ENCODE data around the gene PLA2G6.

DNA sequence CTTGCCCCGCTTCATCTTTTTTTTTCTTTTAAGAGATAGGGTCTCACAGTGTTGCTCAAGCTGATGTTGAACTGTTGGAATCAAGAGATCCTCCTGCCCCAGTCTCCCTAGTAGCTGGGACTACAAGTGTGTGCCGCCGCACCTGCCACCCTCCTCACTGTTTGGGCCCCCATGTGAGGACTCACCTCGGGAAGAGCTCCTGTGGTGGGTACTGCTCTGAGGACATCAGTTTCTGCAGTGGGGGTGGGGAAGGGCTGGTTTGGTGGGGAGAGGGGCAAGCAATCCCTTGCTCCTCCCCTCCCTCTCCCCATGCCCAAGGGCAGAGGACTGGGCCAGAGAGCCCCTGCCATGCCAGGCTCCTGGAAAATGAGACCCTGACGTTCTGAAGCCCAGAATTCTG is 96.1 kb downstream of the PLA2G6 start:
- TF ChIP-seq EZH2phosphoT487 (IDR thresholded peaks at IDR 0.05; ENCODE audit: insufficient read depth, low read depth) (no peak), EZH2 (IDR thresholded peaks at IDR 0.05; ENCODE audit: insufficient read depth, poor library complexity, severe bottlenecking) (no peak)

Measured in GM23248 (cell line).